HFFc6 (cell line): ENCODE results near the gene SPRY4. TPM values are rescaled to one million over a fixed set of nuclear protein-coding genes. Genes with fewer than 3 reads are reported as not detected.
A peak's percentile ranks its signal among the peaks of the same experiment; 100 is the strongest.
"Not testable (repeated sequence)": the region's sequence is repeated elsewhere in the genome, so short reads cannot be mapped to it uniquely, and the experiment has no call there.

Source experiments
- DNase-seq: peaks from one replicate; pipeline ENCODE4 v3.0.0-alpha.2; 2018
- H3K27ac Mint-ChIP-seq: 2 replicates; pipeline ENCODE4 v1.8.0; 2020; ENCODE audit warnings: mild to moderate bottlenecking, mixed read lengths
- H3K27me3 Mint-ChIP-seq: 2 replicates; pipeline ENCODE4 v1.8.0; 2021; ENCODE audit warnings: mild to moderate bottlenecking, moderate library complexity, mixed read lengths; ENCODE audit not compliant: insufficient read depth
- H3K36me3 Mint-ChIP-seq: 2 replicates; pipeline ENCODE4 v1.8.0; 2021; ENCODE audit warnings: low read depth, mixed read lengths
- H3K4me1 Mint-ChIP-seq: 2 replicates; pipeline ENCODE4 v1.8.0; 2020; ENCODE audit warnings: low read depth, mixed read lengths
- H3K4me3 Mint-ChIP-seq: 2 replicates; pipeline ENCODE4 v1.8.0; 2020; ENCODE audit warnings: mild to moderate bottlenecking, moderate library complexity, mixed read lengths
- H3K9me3 Mint-ChIP-seq: 2 replicates; pipeline ENCODE4 v1.8.0; 2020; ENCODE audit warnings: mild to moderate bottlenecking, mixed read lengths
- total RNA-seq, 6 experiments: library from RNA; stranded (reverse); fragmentation: NEBNext Ultra II Directional; extraction: Animal tissue kit (Norgen Biotek cat#: 25700); gene quantifications; 2 replicates in 1 of 6; 3 replicates in 5 of 6; pipeline ENCODE4 v1.2.3, GENCODE V29; 2021
- TF ChIP-seq, protein P1 (sequence below): fragments of 200-600 bp; sonication (generic); IDR thresholded peaks from 2 replicates; pipeline ENCODE4 v1.5.0; 2021; ENCODE audit warnings: antibody characterized with exemption, mild to moderate bottlenecking

The SPRY4 gene
- total RNA-seq, 6 experiments from 2014 or later: 26.1 to 28.9 (median 27.8) TPM

DNA sequence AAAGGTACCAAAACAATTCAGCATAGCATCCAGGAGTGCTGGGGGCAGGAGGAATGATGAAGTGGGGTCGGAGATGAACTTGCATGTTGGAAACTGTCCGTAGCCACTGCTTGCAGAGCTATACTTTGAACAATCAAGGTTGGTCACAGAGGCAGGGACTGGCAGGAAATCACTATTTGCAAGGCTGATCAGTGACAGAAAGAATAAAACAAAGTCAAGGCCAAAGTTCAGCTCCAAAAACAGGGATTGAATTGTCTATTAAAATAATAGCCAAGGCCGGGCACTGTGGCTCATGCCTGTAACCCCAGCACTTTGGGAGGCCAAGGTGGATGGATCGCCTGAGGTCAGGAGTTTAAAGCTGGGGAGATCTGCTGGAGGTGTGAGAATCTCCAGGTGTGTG, 18.7 kb upstream of the SPRY4 start:
- Mint-ChIP-seq H3K4me1 (peaks cover 29% of the 10 kb centered on the region), H3K9me3 (peaks cover 44% of the 10 kb centered on the region), H3K36me3 (peaks cover 59% of the 10 kb centered on the region), H3K4me3 (no peak overlapping the region), H3K27me3 (peaks cover 2% of the 10 kb centered on the region; the same call in 1 of the 2 replicates), H3K27ac (peak overlapping the region; percentile 98; the same call in 1 of the 2 replicates)
- no peak for DNase-seq
- TF ChIP-seq, protein P1, sequence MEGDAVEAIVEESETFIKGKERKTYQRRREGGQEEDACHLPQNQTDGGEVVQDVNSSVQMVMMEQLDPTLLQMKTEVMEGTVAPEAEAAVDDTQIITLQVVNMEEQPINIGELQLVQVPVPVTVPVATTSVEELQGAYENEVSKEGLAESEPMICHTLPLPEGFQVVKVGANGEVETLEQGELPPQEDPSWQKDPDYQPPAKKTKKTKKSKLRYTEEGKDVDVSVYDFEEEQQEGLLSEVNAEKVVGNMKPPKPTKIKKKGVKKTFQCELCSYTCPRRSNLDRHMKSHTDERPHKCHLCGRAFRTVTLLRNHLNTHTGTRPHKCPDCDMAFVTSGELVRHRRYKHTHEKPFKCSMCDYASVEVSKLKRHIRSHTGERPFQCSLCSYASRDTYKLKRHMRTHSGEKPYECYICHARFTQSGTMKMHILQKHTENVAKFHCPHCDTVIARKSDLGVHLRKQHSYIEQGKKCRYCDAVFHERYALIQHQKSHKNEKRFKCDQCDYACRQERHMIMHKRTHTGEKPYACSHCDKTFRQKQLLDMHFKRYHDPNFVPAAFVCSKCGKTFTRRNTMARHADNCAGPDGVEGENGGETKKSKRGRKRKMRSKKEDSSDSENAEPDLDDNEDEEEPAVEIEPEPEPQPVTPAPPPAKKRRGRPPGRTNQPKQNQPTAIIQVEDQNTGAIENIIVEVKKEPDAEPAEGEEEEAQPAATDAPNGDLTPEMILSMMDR: no peak

DNA sequence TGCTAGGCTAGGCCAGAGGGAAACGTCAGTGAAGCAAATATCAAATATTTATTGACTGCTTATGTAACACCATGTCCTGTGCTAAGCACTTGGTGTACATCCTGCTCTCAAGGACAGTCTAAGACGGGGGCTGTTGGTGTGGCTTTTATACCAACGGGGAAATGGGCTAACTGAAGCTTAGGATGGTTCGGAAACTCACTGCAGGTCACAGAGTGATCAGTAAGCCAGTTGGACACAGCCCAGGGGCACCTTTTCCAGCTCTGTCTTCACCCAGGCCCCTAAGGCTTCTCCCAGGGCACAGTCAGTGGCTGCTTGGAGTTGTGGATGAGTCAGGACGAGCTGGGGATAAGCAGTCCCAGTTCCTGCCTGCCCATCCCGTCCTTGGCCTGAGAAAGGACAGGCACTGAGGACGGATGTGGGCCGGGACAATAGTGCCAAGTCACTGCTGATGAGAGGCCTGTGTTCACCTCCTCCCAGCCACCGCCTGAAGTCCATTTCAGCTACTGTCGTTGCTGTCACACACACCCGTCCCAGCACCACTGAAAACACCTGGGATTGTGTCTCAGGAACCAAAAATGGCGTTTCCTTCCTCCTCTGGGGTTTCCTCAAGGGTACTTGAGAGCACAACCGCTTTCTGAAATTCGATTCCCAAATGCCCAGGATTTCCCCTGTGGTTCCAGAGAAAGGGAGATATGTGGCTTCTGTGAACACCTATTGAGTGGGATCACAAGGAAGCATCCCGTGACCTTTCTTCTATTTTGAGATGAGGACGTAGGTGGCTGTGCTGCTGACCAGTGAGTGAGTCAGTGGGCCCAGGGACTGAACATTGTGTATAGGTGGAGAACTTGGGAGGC, 17.5 kb upstream of the SPRY4 start:
- Mint-ChIP-seq H3K4me1 (peaks cover 29% of the 10 kb centered on the region), H3K27me3 (peaks cover 2% of the 10 kb centered on the region; the same call in 1 of the 2 replicates), H3K9me3 (peaks cover 44% of the 10 kb centered on the region), H3K36me3 (peaks cover 54% of the 10 kb centered on the region), H3K27ac (peak overlapping the region; percentile 98), H3K4me3 (peak overlapping the region; percentile 49)
- TF ChIP-seq, protein P1: no peak
- DNase-seq: peak; percentile 78

GRCh38 chr5:142339781-142340180, 15.0 kb upstream of the SPRY4 start:
- Mint-ChIP-seq H3K36me3 (peaks cover 31% of the 10 kb centered on the region), H3K4me3 (no peak overlapping the region), H3K9me3 (peaks cover 21% of the 10 kb centered on the region), H3K27ac (peak overlapping the region; percentile 8; the same call in 1 of the 2 replicates), H3K27me3 (peaks cover 2% of the 10 kb centered on the region; the same call in 1 of the 2 replicates), H3K4me1 (peaks cover 34% of the 10 kb centered on the region)
- TF ChIP-seq, protein P1: no peak
- no peak for DNase-seq

- no peak overlapping the region for H3K4me3 Mint-ChIP-seq
Observed at GRCh38 chr5:142334538-142334937, 9.7 kb upstream of the SPRY4 start.

DNA sequence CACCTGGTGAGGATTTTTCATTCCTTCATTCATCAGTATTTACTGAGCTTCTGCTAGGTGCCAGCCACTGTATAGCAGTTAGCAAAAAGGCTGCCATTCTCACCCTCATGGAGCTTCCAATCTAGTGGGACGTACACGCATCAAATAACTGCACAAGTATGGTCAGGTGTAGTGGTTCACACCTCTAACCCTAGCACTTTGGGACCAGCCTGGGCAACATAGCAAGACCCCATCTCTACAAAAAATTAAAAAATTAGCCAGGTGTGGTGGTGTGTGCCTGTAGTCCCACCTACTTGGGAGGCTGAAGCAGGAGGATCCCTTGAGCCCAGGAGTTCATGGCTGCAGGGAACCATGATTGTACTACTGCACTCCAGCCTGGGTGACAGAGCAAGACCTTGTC, 8.9 kb upstream of the SPRY4 start:
- DNase-seq, H3K27me3 Mint-ChIP-seq, H3K9me3 Mint-ChIP-seq, H3K27ac Mint-ChIP-seq, H3K4me3 Mint-ChIP-seq, H3K36me3 Mint-ChIP-seq: not testable (repeated sequence)
- peaks cover 26% of the 10 kb centered on the region for H3K4me1 Mint-ChIP-seq

More at GRCh38 chr5:142334538-142334937, 9.7 kb upstream of the SPRY4 start:
- Mint-ChIP-seq H3K4me1 (peaks cover 18% of the 10 kb centered on the region), H3K36me3 (peaks cover 10% of the 10 kb centered on the region), H3K27ac (no peak overlapping the region), H3K9me3 (no peaks in the 10 kb centered on the region), H3K27me3 (no peaks in the 10 kb centered on the region)
- TF ChIP-seq, protein P1: no peak
- no peak for DNase-seq

- Mint-ChIP-seq H3K4me1 (peaks cover 49% of the 10 kb centered on the region), H3K4me3 (no peak overlapping the region), H3K27ac (no peak overlapping the region), H3K36me3 (0 out of 2 replicates have a peak, but pooled peaks cover 4% of the 10 kb centered on the region), H3K9me3 (no peaks in the 10 kb centered on the region), H3K27me3 (no peaks in the 10 kb centered on the region; the same call in none of the 2 replicates)
- no peak for DNase-seq
- TF ChIP-seq, protein P1: no peak
Observed at GRCh38 chr5:142330444-142330843, 5.6 kb upstream of the SPRY4 start.
